HepG2 (cell line): ENCODE data around the gene TMEM258. TPM values are rescaled to one million over a fixed set of nuclear protein-coding genes. Genes with fewer than 3 reads are reported as not detected.
A peak's percentile ranks its signal among the peaks of the same experiment; 100 is the strongest.

ENCODE experiments used
- ERF ChIP-seq: IDR thresholded peaks from 2 replicates; pipeline ENCODE4 v1.6.1; 2018; ENCODE audit warnings: missing biosample characterization, missing genetic modification reagents
- HOXD1 ChIP-seq: sonication (generic); formaldehyde crosslinking; IDR thresholded peaks from 2 replicates; pipeline ENCODE4 v1.5.0; 2020; ENCODE audit warnings: missing genetic modification reagents
- KAT8 ChIP-seq: IDR thresholded peaks from 2 replicates; pipeline ENCODE4 v1.6.1; 2016; ENCODE audit warnings: missing genetic modification reagents, missing compliant biosample characterization
- KMT2B ChIP-seq: IDR thresholded peaks from 2 replicates; pipeline ENCODE4 v1.6.1; 2016; ENCODE audit warnings: missing genetic modification reagents, missing compliant biosample characterization
- MED13 ChIP-seq: sonication (generic); formaldehyde crosslinking; IDR thresholded peaks from 2 replicates; pipeline ENCODE4 v1.5.0; 2020; ENCODE audit warnings: missing genetic modification reagents
- MZF1 ChIP-seq: sonication (generic); formaldehyde crosslinking; IDR thresholded peaks from 2 replicates; pipeline ENCODE4 v1.8.1; 2023; ENCODE audit warnings: mild to moderate bottlenecking, missing genetic modification reagents, borderline replicate concordance
- NFKB2 ChIP-seq: sonication (generic); formaldehyde crosslinking; IDR thresholded peaks from 2 replicates; pipeline ENCODE4 v1.4.0; 2020; ENCODE audit warnings: missing genetic modification reagents, borderline replicate concordance
- SP4 ChIP-seq: sonication (generic); formaldehyde crosslinking; IDR thresholded peaks from 2 replicates; pipeline ENCODE4 v1.8.1; 2023; ENCODE audit warnings: mild to moderate bottlenecking, missing genetic modification reagents
- SPEN ChIP-seq: sonication (generic); formaldehyde crosslinking; IDR thresholded peaks from 2 replicates; pipeline ENCODE4 v1.5.1; 2020; ENCODE audit warnings: low read depth, mild to moderate bottlenecking, missing genetic modification reagents
- TBX3 ChIP-seq: fragments of 450-650 bp; IDR thresholded peaks from 2 replicates; pipeline ENCODE4 v1.6.1; 2017; ENCODE audit warnings: antibody characterized with exemption, mild to moderate bottlenecking, inconsistent platforms, borderline replicate concordance
- TCF7 ChIP-seq: sonication (generic); IDR thresholded peaks from 2 replicates; pipeline ENCODE4 v1.6.1; 2016; ENCODE audit warnings: antibody characterized with exemption, low read depth
- ZBTB38 ChIP-seq: sonication (generic); formaldehyde crosslinking; IDR thresholded peaks from 2 replicates; pipeline ENCODE4 v1.5.1; 2020; ENCODE audit warnings: mild to moderate bottlenecking, missing genetic modification reagents
- ZNF224 ChIP-seq: sonication (generic); formaldehyde crosslinking; IDR thresholded peaks from 2 replicates; pipeline ENCODE4 v1.5.0; 2020; ENCODE audit warnings: mild to moderate bottlenecking, missing genetic modification reagents
- ZNF530 ChIP-seq: sonication (generic); formaldehyde crosslinking; IDR thresholded peaks from 2 replicates; pipeline ENCODE4 v1.5.0; 2020; ENCODE audit warnings: low read depth, mild to moderate bottlenecking, missing genetic modification reagents
- ZNF558 ChIP-seq: sonication (generic); formaldehyde crosslinking; IDR thresholded peaks from 2 replicates; pipeline ENCODE4 v1.9.0; 2022; ENCODE audit warnings: mild to moderate bottlenecking, missing genetic modification reagents, borderline replicate concordance
- ZNF619 ChIP-seq: sonication (generic); formaldehyde crosslinking; IDR thresholded peaks from 2 replicates; pipeline ENCODE4 v1.4.0; 2020; ENCODE audit warnings: mild to moderate bottlenecking, missing genetic modification reagents
- ZNF709 ChIP-seq: sonication (generic); formaldehyde crosslinking; IDR thresholded peaks from 2 replicates; pipeline ENCODE4 v1.5.0; 2020; ENCODE audit warnings: mild to moderate bottlenecking, missing genetic modification reagents
- ZZZ3 ChIP-seq: sonication (generic); formaldehyde crosslinking; IDR thresholded peaks from 2 replicates; pipeline ENCODE4 v1.4.0; 2020; ENCODE audit warnings: missing genetic modification reagents, mild to moderate bottlenecking, borderline replicate concordance
- polyA plus RNA-seq, 8 experiments: library from polyadenylated mRNA; depleted of rRNA in 3 of 8; stranded (reverse) in 7 of 8; unstranded in 1 of 8; fragments of >200 nt; fragmentation: Illumina TruSeq in 4 of 8; extraction: Trizol in 4 of 8; gene quantifications; 2 replicates each; pipeline versions ENCODE4 v1.2.1 to v1.2.3, GENCODE V29; 2011 to 2016; ENCODE audit warnings: low read depth in 4 of 8, missing spikeins in 1 of 8, mixed read lengths in 1 of 8; ENCODE audit not compliant: insufficient read depth in 1 of 8
- total RNA-seq, 5 experiments: library from RNA; depleted of rRNA; stranded (reverse); fragments of >200 nt; fragmentation: Illumina TruSeq; extraction: Trizol; gene quantifications; 2 replicates each; pipeline ENCODE4 v1.2.3, GENCODE V29; 2016; ENCODE audit warnings: low read depth in 1 of 5
- TF ChIP-seq, protein P1 (sequence below): sonication (generic); formaldehyde crosslinking; IDR thresholded peaks from 2 replicates; pipeline ENCODE4 v1.5.0; 2020; ENCODE audit warnings: missing genetic modification reagents
- TF ChIP-seq, protein P2 (sequence below): sonication (generic); formaldehyde crosslinking; IDR thresholded peaks from 2 replicates; pipeline ENCODE4 v1.5.0; 2020; ENCODE audit warnings: mild to moderate bottlenecking, missing genetic modification reagents
- TF ChIP-seq, protein P3 (sequence below): sonication (generic); formaldehyde crosslinking; conservative IDR thresholded peaks from 2 replicates; pipeline ENCODE4 v1.4.0; 2020; ENCODE audit warnings: missing genetic modification reagents
- TF ChIP-seq, protein P4 (sequence below): sonication (generic); formaldehyde crosslinking; IDR thresholded peaks from 2 replicates; pipeline ENCODE4 v1.8.1; 2023; ENCODE audit warnings: mild to moderate bottlenecking, missing genetic modification reagents, borderline replicate concordance
- TF ChIP-seq, protein P5 (sequence below): sonication (generic); formaldehyde crosslinking; IDR thresholded peaks from 2 replicates; pipeline ENCODE4 v1.8.0; 2022; ENCODE audit warnings: mild to moderate bottlenecking, missing genetic modification reagents, borderline replicate concordance

The TMEM258 gene
- total and polyA plus RNA-seq, 2 of the 13 experiments (the other 11 are each of a cell fraction or from before 2014, with no cell fraction given): 175 to 424 TPM

DNA sequence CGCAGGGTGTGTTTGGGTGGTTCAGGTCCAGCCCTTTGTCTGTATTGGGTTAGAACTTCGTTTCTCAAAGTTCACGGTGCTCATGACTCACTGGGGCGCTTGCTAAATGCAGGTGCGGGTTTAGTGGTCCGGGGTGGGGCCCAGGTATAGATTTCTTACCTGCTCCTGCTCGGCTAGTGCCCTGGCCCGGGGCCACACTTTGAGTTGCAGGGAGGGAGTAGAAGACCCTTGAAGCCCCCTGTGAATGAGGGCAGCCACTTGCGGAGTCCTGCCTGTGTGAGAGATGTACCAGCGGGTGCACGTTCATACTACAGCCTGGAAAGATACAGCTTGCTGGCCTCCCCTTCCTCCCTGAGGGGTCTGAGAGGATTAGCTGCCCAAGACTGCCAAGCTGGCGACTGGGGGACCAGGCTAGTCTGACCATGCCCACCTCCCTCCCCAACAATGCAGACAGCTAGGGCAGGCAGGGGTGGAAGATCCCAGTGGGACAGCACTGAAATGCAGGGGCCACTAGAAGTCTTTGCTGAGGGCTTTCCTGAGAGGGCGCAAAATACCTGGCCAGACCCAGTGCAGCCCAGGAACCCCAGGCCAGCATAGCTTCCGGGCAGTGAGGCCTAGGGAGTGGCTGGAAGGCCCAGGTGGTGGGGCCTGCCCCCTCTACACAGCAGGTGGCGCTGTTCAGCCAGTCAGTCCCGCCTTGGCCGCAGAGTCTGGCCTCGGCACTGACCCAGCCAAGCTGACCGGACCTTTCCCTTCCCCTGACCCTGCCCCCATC, 45.0 kb downstream of the TMEM258 start (continued):
- TF ChIP-seq, protein P1, sequence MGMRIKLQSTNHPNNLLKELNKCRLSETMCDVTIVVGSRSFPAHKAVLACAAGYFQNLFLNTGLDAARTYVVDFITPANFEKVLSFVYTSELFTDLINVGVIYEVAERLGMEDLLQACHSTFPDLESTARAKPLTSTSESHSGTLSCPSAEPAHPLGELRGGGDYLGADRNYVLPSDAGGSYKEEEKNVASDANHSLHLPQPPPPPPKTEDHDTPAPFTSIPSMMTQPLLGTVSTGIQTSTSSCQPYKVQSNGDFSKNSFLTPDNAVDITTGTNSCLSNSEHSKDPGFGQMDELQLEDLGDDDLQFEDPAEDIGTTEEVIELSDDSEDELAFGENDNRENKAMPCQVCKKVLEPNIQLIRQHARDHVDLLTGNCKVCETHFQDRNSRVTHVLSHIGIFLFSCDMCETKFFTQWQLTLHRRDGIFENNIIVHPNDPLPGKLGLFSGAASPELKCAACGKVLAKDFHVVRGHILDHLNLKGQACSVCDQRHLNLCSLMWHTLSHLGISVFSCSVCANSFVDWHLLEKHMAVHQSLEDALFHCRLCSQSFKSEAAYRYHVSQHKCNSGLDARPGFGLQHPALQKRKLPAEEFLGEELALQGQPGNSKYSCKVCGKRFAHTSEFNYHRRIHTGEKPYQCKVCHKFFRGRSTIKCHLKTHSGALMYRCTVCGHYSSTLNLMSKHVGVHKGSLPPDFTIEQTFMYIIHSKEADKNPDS (CRISPR knock-in tag): no peak
- TF ChIP-seq ZNF709: no peak
- TF ChIP-seq MZF1: no peak
- TF ChIP-seq NFKB2: peak; percentile 52; the same call in 1 of the 2 replicates
- no peak for TF ChIP-seq ZNF530
- TF ChIP-seq TCF7: no peak
- TF ChIP-seq, protein P2, sequence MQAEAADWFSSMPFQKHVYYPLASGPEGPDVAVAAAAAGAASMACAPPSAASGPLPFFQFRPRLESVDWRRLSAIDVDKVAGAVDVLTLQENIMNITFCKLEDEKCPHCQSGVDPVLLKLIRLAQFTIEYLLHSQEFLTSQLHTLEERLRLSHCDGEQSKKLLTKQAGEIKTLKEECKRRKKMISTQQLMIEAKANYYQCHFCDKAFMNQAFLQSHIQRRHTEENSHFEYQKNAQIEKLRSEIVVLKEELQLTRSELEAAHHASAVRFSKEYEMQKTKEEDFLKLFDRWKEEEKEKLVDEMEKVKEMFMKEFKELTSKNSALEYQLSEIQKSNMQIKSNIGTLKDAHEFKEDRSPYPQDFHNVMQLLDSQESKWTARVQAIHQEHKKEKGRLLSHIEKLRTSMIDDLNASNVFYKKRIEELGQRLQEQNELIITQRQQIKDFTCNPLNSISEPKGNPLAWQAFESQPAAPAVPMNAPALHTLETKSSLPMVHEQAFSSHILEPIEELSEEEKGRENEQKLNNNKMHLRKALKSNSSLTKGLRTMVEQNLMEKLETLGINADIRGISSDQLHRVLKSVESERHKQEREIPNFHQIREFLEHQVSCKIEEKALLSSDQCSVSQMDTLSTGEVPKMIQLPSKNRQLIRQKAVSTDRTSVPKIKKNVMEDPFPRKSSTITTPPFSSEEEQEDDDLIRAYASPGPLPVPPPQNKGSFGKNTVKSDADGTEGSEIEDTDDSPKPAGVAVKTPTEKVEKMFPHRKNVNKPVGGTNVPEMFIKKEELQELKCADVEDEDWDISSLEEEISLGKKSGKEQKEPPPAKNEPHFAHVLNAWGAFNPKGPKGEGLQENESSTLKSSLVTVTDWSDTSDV (CRISPR knock-in tag): no peak
- TF ChIP-seq, protein P3, sequence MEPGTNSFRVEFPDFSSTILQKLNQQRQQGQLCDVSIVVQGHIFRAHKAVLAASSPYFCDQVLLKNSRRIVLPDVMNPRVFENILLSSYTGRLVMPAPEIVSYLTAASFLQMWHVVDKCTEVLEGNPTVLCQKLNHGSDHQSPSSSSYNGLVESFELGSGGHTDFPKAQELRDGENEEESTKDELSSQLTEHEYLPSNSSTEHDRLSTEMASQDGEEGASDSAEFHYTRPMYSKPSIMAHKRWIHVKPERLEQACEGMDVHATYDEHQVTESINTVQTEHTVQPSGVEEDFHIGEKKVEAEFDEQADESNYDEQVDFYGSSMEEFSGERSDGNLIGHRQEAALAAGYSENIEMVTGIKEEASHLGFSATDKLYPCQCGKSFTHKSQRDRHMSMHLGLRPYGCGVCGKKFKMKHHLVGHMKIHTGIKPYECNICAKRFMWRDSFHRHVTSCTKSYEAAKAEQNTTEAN (CRISPR knock-in tag): no peak
- TF ChIP-seq KMT2B (CRISPR knock-in tag): no peak
- TF ChIP-seq ZNF619 (CRISPR knock-in tag): 0 out of 2 replicates have a peak, but pooled peaks have one; percentile 12
- peak; percentile 74 for TF ChIP-seq KAT8 (CRISPR knock-in tag)
- no peak for TF ChIP-seq ZNF558
- TF ChIP-seq, protein P4, sequence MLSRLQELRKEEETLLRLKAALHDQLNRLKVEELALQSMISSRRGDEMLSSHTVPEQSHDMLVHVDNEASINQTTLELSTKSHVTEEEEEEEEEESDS (CRISPR knock-in tag): peak; percentile 47; the same call in 1 of the 2 replicates
- no peak for TF ChIP-seq MED13 (CRISPR knock-in tag)
- TF ChIP-seq, protein P5, sequence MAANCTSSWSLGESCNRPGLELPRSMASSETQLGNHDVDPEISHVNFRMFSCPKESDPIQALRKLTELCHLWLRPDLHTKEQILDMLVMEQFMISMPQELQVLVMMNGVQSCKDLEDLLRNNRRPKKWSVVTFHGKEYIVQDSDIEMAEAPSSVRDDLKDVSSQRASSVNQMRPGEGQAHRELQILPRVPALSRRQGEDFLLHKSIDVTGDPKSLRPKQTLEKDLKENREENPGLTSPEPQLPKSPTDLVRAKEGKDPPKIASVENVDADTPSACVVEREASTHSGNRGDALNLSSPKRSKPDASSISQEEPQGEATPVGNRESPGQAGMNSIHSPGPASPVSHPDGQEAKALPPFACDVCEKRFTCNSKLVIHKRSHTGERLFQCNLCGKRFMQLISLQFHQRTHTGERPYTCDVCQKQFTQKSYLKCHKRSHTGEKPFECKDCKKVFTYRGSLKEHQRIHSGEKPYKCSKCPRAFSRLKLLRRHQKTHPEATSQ (CRISPR knock-in tag): no peak
- no peak for TF ChIP-seq ZNF224 (CRISPR knock-in tag)
- TF ChIP-seq SP4: no peak
- peak; percentile 67; the same call in 1 of the 2 replicates for TF ChIP-seq ZZZ3 (CRISPR knock-in tag)
- TF ChIP-seq ERF (CRISPR knock-in tag): peak; percentile 53; the same call in 1 of the 2 replicates
- peak; percentile 65; the same call in 1 of the 2 replicates for TF ChIP-seq SPEN
- no peak for TF ChIP-seq TBX3
- TF ChIP-seq HOXD1: no peak
- TF ChIP-seq ZBTB38 (CRISPR knock-in tag): peak; percentile 36; the same call in 1 of the 2 replicates
